ENCODE measurements around the gene SLC35B2.
A peak's percentile ranks its signal among the peaks of the same experiment; 100 is the strongest.

SLC35B2 gene

GRCh38 chr6:44221291-44221960 is 35.9 kb downstream of the SLC35B2 start:
- DNase-seq (ENCODE audit: low read depth) = peak; percentile 75

GRCh38 chr6:44220913-44221290 is 36.4 kb downstream of the SLC35B2 start:
- DNase-seq (ENCODE audit: low read depth) = no peak

GRCh38 chr6:44219815-44220784 is 37.2 kb downstream of the SLC35B2 start:
- DNase-seq (ENCODE audit: low read depth) = no peak

GRCh38 chr6:44219053-44219814 is 38.1 kb downstream of the SLC35B2 start:
- DNase-seq (ENCODE audit: low read depth) = peak; percentile 22

- no peak for DNase-seq (ENCODE audit: low read depth)
Measured at GRCh38 chr6:44217332-44218143, 39.8 kb downstream of the SLC35B2 start.

DNA sequence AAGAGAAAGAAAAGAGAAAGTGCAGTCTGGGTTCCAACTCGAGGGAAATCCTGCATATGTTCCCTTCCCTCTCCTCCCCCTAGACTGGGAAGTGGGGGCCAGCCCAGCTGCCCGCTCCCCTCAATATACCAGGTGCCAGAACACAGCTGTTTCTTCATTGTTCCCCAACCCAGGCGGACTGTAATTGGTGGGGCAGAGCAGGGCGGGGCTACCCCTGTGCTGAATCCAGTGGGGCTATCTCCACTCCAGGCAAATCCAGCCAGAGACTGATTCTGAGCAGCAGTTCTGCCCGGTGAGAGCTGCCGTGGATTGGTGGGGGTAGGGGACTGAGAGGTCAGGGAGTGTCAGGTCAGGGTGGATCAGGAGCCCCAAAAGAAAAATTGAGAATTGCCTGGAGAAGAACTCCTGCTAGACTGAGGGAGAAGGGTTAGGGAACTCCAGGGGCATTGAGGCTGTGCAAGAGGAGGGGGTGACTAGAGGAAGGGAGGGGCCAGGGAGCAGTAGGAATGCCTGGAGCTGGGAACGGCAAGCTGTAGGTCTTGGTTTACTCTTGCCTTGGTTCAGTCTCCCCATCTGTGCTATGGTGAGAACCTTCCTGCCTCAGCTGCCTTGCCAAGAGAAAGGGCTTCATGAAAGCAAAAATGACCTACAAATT is 40.5 kb downstream of the SLC35B2 start, which contains the start of gene MYMX:
MYMX (plus strand) TSS at position 250 of the 655 bp plus-strand sequence. CDS start 546 bp downstream, outside the sequence.
- no peak for DNase-seq (ENCODE audit: low read depth)

DNA sequence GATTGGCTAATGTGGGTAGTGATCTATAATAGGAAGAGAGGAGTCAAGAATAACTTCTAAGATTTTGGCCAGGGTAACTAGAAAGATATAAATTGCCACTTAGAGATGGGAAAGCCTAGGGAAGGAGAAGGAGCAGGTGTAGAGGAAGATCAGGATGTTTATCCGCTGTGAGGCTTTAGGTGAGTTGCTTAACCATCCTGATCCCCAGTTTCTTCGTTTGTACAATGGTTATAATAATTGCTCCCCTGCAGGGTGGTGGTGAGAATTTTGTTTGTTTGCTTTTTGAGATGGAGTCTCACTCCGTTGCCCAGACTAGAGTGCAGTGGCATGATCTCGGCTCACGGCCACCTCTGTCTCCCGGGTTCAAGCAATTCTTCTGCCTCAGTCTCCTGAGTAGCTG is 43.0 kb downstream of the SLC35B2 start:
- no peak for DNase-seq (ENCODE audit: low read depth)

DNA sequence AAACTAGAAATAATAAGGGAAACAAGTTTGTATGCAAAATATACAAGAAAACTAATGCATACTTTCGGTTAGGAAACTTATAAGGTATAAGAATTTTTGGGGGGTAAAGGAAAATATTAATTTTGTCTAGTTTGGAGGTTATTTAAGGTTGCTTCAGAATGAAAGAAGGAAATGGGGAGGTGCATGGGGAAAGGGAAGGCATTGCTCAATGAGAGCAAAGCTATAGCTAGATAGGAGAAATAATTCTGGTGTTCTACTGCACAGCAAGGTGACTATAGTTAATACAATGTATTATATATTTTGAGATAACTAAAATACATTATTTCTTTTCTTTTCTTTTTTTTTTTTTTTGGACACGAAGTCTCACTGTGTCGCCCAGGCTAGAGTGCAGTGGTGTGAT is 46.0 kb downstream of the SLC35B2 start:
- no peak for DNase-seq (ENCODE audit: low read depth)

DNA sequence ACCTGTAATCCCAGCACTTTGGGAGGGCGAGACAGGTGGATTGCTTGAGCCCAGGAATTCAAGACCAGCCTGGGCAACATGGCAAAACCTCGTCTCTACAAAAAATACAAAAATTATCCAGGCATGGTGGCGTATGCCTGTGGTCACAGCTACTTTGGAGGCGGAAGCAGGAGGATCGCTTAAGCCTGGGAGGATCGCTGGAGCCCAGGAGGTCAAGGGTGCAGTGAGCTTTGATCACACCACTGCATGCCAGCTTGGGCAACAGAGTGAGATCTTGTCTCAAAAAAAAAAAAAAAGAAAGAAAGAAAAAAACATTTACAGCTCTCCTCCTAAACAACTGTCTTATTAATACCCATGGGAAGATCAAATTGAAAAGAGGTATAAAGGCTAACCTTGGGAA is 49.4 kb downstream of the SLC35B2 start:
- no peak for DNase-seq (ENCODE audit: low read depth)

Measured in activated T-cell treated with anti-CD3 and anti-CD28 coated beads for 48 hours (primary cell).